Keratinocyte (primary cell): ENCODE results near the gene PXDN. TPM values are rescaled to one million over a fixed set of nuclear protein-coding genes. Genes with fewer than 3 reads are reported as not detected.
"Not testable (repeated sequence)": the region's sequence is repeated elsewhere in the genome, so short reads cannot be mapped to it uniquely, and the experiment has no call there.

Experiments used
- DNase-seq: peaks from one replicate; pipeline ENCODE4 v3.0.0-alpha.2; 2011; ENCODE audit warnings: low read depth, missing footprints, low spot score
- FAIRE-seq: peaks from 2 replicates; lab custom pipeline; 2011; peaks lifted over from hg19 to GRCh38; lab: Jason Lieb, UNC
- H2AFZ ChIP-seq: 2 replicates; pipeline ENCODE4 v1.6.0; 2012; ENCODE audit warnings: low read length, control low read depth, inconsistent platforms; ENCODE audit not compliant: control insufficient read depth
- H3K27ac ChIP-seq: 2 replicates; pipeline ENCODE4 v1.5.1; 2011; ENCODE audit warnings: low read length; ENCODE audit not compliant: control insufficient read depth, insufficient read depth
- H3K27me3 ChIP-seq: 3 replicates; pipeline ENCODE4 v1.6.0; 2011; ENCODE audit warnings: low read length; ENCODE audit not compliant: control insufficient read depth, insufficient read depth; ENCODE audit errors: extremely low read depth
- H3K36me3 ChIP-seq, 2 experiments: 2 replicates in 1 of 2; 3 replicates in 1 of 2; pipeline ENCODE4 v1.5.1; 2011; ENCODE audit warnings: low read length in 2 of 2, mild to moderate bottlenecking in 1 of 2; ENCODE audit not compliant: control insufficient read depth in 2 of 2, insufficient read depth in 2 of 2; ENCODE audit errors: extremely low read depth in 1 of 2
- H3K4me1 ChIP-seq: 3 replicates; pipeline ENCODE4 v1.5.1; 2011; ENCODE audit warnings: low read length; ENCODE audit not compliant: control insufficient read depth, insufficient read depth; ENCODE audit errors: extremely low read depth
- H3K4me2 ChIP-seq: 3 replicates; pipeline ENCODE4 v1.6.0; 2011; ENCODE audit warnings: low read depth, low read length; ENCODE audit not compliant: control insufficient read depth, insufficient read depth; ENCODE audit errors: extremely low read depth
- H3K4me3 ChIP-seq, 3 experiments: fragments of 200-600 bp in 1 of 3; sonication (generic) in 1 of 3; 2 replicates in 2 of 3; 3 replicates in 1 of 3; pipeline ENCODE4 v1.5.1; 2011 to 2016; ENCODE audit warnings: low read length in 3 of 3, mild to moderate bottlenecking in 3 of 3, control low read depth in 2 of 3, inconsistent platforms in 1 of 3, low read depth in 1 of 3, mixed read lengths in 1 of 3, mixed run types in 1 of 3, moderate library complexity in 1 of 3; ENCODE audit not compliant: control insufficient read depth in 2 of 3, insufficient read depth in 2 of 3; ENCODE audit errors: extremely low read depth in 1 of 3
- H3K79me2 ChIP-seq: 2 replicates; pipeline ENCODE4 v1.6.0; 2012; ENCODE audit warnings: low read length; ENCODE audit not compliant: control insufficient read depth, insufficient read depth
- H3K9ac ChIP-seq: 3 replicates; pipeline ENCODE4 v1.6.0; 2011; ENCODE audit warnings: low read length; ENCODE audit not compliant: control insufficient read depth, insufficient read depth; ENCODE audit errors: extremely low read depth
- H3K9me1 ChIP-seq: 3 replicates; pipeline ENCODE4 v1.6.0; 2011; ENCODE audit warnings: low read length; ENCODE audit not compliant: control insufficient read depth, insufficient read depth; ENCODE audit errors: extremely low read depth
- H3K9me3 ChIP-seq: 2 replicates; pipeline ENCODE4 v1.5.1; 2012; ENCODE audit warnings: low read depth, low read length; ENCODE audit not compliant: control insufficient read depth
- H4K20me1 ChIP-seq: 3 replicates; pipeline ENCODE4 v1.6.0; 2011; ENCODE audit warnings: low read length; ENCODE audit not compliant: control insufficient read depth, insufficient read depth; ENCODE audit errors: extremely low read depth
- EZH2 ChIP-seq: IDR thresholded peaks from one replicate; pipeline ENCODE4 v1.6.1; 2012; ENCODE audit warnings: inconsistent platforms, mild to moderate bottlenecking, low read length, moderate library complexity
- dilution Hi-C: fragments of 300-500 bp; cut with MboI; formaldehyde crosslinking; loops from one replicate; pipeline ENCODE4 v1.7.0; 2020; ENCODE audit warnings: low sequenced_read_pairs; ENCODE audit not compliant: extremely low pct_ligation_motif_present
- polyA plus RNA-seq, 5 experiments: library from polyadenylated mRNA; depleted of rRNA in 3 of 5; stranded (reverse) in 3 of 5; stranded (forward) in 1 of 5; unstranded in 1 of 5; fragments of >200 nt; gene quantifications; 1 replicate in 1 of 5; 2 replicates in 3 of 5; 3 replicates in 1 of 5; pipeline versions ENCODE4 v1.2.1 to v1.2.3, GENCODE V29; 2011 to 2012; ENCODE audit warnings: missing spikeins in 2 of 5, low read depth in 1 of 5, low replicate concordance in 1 of 5
- TF ChIP-seq, protein P1 (sequence below), 3 experiments: IDR thresholded peaks in 1 of 3; conservative IDR thresholded peaks in 1 of 3; optimal IDR thresholded peaks in 1 of 3; 2 replicates in 2 of 3; 3 replicates in 1 of 3; pipeline versions ENCODE3 to v1.5.1; 2011; ENCODE audit warnings: low read length in 3 of 3, mild to moderate bottlenecking in 3 of 3, moderate library complexity in 2 of 3, control low read depth in 1 of 3, inconsistent platforms in 1 of 3; ENCODE audit not compliant: insufficient read depth in 2 of 3; ENCODE audit errors: extremely low read depth in 1 of 3

PXDN gene
- polyA plus RNA-seq, 1 donor (not counting 4 experiments of a cell fraction or from before 2014, with no cell fraction given): 36.7 TPM

- H3K36me3 ChIP-seq: peaks cover 0 to 4% of the 10 kb centered on the region in 2 experiments
- H3K9me1 ChIP-seq: no peaks in the 10 kb centered on the region
- H3K27ac ChIP-seq: no peak overlapping the region
- no peak overlapping the region for H3K4me2 ChIP-seq
- peaks cover 80% of the 10 kb centered on the region for H3K79me2 ChIP-seq
- H3K27me3 ChIP-seq: no peaks in the 10 kb centered on the region
- H3K9me3 ChIP-seq: no peaks in the 10 kb centered on the region
- no peak overlapping the region for H2AFZ ChIP-seq
- dilution Hi-C loops: loop anchor here (25.0 kb wide), 1 partner anchor 150 kb away; no protein-coding TSS in a partner anchor
- no peak overlapping the region for H3K4me3 ChIP-seq
- H4K20me1 ChIP-seq: no peaks in the 10 kb centered on the region
- TF ChIP-seq EZH2: no peak
- TF ChIP-seq, protein P1, sequence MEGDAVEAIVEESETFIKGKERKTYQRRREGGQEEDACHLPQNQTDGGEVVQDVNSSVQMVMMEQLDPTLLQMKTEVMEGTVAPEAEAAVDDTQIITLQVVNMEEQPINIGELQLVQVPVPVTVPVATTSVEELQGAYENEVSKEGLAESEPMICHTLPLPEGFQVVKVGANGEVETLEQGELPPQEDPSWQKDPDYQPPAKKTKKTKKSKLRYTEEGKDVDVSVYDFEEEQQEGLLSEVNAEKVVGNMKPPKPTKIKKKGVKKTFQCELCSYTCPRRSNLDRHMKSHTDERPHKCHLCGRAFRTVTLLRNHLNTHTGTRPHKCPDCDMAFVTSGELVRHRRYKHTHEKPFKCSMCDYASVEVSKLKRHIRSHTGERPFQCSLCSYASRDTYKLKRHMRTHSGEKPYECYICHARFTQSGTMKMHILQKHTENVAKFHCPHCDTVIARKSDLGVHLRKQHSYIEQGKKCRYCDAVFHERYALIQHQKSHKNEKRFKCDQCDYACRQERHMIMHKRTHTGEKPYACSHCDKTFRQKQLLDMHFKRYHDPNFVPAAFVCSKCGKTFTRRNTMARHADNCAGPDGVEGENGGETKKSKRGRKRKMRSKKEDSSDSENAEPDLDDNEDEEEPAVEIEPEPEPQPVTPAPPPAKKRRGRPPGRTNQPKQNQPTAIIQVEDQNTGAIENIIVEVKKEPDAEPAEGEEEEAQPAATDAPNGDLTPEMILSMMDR (optimal IDR thresholded peaks at IDR 0.05 in 1 of 3, IDR thresholded peaks at IDR 0.05 in 1 of 3, conservative IDR thresholded peaks at IDR 0.05 in 1 of 3; ENCODE audit: extremely low read depth in 1 of 3, insufficient read depth in 2 of 3, low read length in 3 of 3): no peak
- H3K4me1 ChIP-seq: peaks cover 3% of the 10 kb centered on the region
- DNase-seq: no peak
- H3K9ac ChIP-seq: no peak overlapping the region
- no peak for FAIRE-seq
Measured at GRCh38 chr2:1736997-1737480, 7.3 kb downstream of the PXDN start.

GRCh38 chr2:1736045-1736444 is 8.3 kb downstream of the PXDN start:
- FAIRE-seq (no peak), DNase-seq (no peak)
- no peaks in the 10 kb centered on the region for H3K9me1 ChIP-seq
- dilution Hi-C loops: loop anchor here (25.0 kb wide), 1 partner anchor 149 kb away; no protein-coding TSS in a partner anchor
- H3K27me3 ChIP-seq: no peaks in the 10 kb centered on the region
- H3K79me2 ChIP-seq: peaks cover 79% of the 10 kb centered on the region
- H3K4me2 ChIP-seq: no peak overlapping the region
- H3K4me1 ChIP-seq: peaks cover 11% of the 10 kb centered on the region
- no peaks in the 10 kb centered on the region for H3K9me3 ChIP-seq
- H3K4me3 ChIP-seq: no peak overlapping the region
- no peak overlapping the region for H3K9ac ChIP-seq
- H3K27ac ChIP-seq: no peak overlapping the region
- H2AFZ ChIP-seq: no peak overlapping the region
- peaks cover 0 to 1% of the 10 kb centered on the region in 2 experiments for H3K36me3 ChIP-seq
- H4K20me1 ChIP-seq: no peaks in the 10 kb centered on the region
- TF ChIP-seq EZH2: no peak
- TF ChIP-seq, protein P1 (optimal IDR thresholded peaks at IDR 0.05 in 1 of 3, IDR thresholded peaks at IDR 0.05 in 1 of 3, conservative IDR thresholded peaks at IDR 0.05 in 1 of 3; ENCODE audit: extremely low read depth in 1 of 3, insufficient read depth in 2 of 3, low read length in 3 of 3): no peak

- not testable (repeated sequence) for H3K9me3 ChIP-seq, H3K27me3 ChIP-seq, H3K36me3 ChIP-seq, DNase-seq, H3K4me3 ChIP-seq, H4K20me1 ChIP-seq, H2AFZ ChIP-seq, H3K9me1 ChIP-seq, FAIRE-seq, H3K27ac ChIP-seq, H3K9ac ChIP-seq, H3K4me2 ChIP-seq
- peaks cover 71% of the 10 kb centered on the region for H3K79me2 ChIP-seq
- dilution Hi-C loops: loop anchor here (25.0 kb wide), 1 partner anchor 146 kb away; no protein-coding TSS in a partner anchor
- H3K4me1 ChIP-seq: peaks cover 34% of the 10 kb centered on the region
Measured at GRCh38 chr2:1733298-1733697, 11.0 kb downstream of the PXDN start.
